SK-N-SH treated with all-trans-retinoic acid at 6 μM for 48 hours (cell line): Measurements from ENCODE around the gene CASTOR1.

Experiments
- GLIS3 ChIP-seq: fragments of 250-450 bp; sonication (Bioruptor Pico); IDR thresholded peaks from 2 replicates; pipeline ENCODE4 v1.5.0; 2020; ENCODE audit warnings: mild to moderate bottlenecking, moderate library complexity
- ZFP3 ChIP-seq: fragments of 250-450 bp; sonication (Bioruptor Pico); IDR thresholded peaks from 2 replicates; pipeline ENCODE4 v1.5.0; 2020; ENCODE audit warnings: mild to moderate bottlenecking, moderate library complexity
- ZFP30 ChIP-seq: fragments of 450-650 bp; formaldehyde crosslinking; IDR thresholded peaks from 2 replicates; pipeline ENCODE4 v1.5.0; 2022; ENCODE audit warnings: mild to moderate bottlenecking, moderate library complexity
- TF ChIP-seq, protein P1 (sequence below): fragments of 250-450 bp; sonication (Bioruptor Pico); IDR thresholded peaks from 2 replicates; pipeline ENCODE4 v1.5.1; 2021; ENCODE audit warnings: mild to moderate bottlenecking, moderate library complexity
- TF ChIP-seq, protein P2 (sequence below): fragments of 250-450 bp; sonication (Bioruptor Pico); IDR thresholded peaks from 2 replicates; pipeline ENCODE4 v1.5.1; 2020; ENCODE audit warnings: low read depth, mild to moderate bottlenecking, moderate library complexity

GRCh38 chr22:30338802-30339201, 49.5 kb upstream of the CASTOR1 start:
- no peak for TF ChIP-seq ZFP30
- TF ChIP-seq, protein P1, sequence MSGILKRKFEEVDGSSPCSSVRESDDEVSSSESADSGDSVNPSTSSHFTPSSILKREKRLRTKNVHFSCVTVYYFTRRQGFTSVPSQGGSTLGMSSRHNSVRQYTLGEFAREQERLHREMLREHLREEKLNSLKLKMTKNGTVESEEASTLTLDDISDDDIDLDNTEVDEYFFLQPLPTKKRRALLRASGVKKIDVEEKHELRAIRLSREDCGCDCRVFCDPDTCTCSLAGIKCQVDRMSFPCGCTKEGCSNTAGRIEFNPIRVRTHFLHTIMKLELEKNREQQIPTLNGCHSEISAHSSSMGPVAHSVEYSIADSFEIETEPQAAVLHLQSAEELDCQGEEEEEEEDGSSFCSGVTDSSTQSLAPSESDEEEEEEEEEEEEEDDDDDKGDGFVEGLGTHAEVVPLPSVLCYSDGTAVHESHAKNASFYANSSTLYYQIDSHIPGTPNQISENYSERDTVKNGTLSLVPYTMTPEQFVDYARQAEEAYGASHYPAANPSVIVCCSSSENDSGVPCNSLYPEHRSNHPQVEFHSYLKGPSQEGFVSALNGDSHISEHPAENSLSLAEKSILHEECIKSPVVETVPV (CRISPR knock-in tag), result no peak
- TF ChIP-seq GLIS3, result no peak
- TF ChIP-seq ZFP3 (CRISPR knock-in tag), result no peak
- TF ChIP-seq, protein P2, sequence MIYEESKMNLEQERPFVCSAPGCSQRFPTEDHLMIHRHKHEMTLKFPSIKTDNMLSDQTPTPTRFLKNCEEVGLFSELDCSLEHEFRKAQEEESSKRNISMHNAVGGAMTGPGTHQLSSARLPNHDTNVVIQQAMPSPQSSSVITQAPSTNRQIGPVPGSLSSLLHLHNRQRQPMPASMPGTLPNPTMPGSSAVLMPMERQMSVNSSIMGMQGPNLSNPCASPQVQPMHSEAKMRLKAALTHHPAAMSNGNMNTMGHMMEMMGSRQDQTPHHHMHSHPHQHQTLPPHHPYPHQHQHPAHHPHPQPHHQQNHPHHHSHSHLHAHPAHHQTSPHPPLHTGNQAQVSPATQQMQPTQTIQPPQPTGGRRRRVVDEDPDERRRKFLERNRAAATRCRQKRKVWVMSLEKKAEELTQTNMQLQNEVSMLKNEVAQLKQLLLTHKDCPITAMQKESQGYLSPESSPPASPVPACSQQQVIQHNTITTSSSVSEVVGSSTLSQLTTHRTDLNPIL (CRISPR knock-in tag), result no peak
